Measurements from ENCODE around the gene C16orf92.
A peak's percentile ranks its signal among the peaks of the same experiment; 100 is the strongest.

Gene C16orf92

GRCh38 chr16:30046588-30046987 lies 23.6 kb downstream of the C16orf92 start:
- TF ChIP-seq CTCF (IDR thresholded peaks at IDR 0.05; ENCODE audit: low read depth, low read length): no peak
- DNase-seq: no peak
- no peaks in the 10 kb centered on the region for H3K27me3 ChIP-seq (ENCODE audit: insufficient read depth, low read depth, severe bottlenecking)
- H3K27ac ChIP-seq: no peak overlapping the region
- no peaks in the 10 kb centered on the region for H3K9me3 ChIP-seq (ENCODE audit: severe bottlenecking)
- H3K36me3 ChIP-seq: no peaks in the 10 kb centered on the region
- no peak overlapping the region for H3K4me3 ChIP-seq (ENCODE audit: low read depth, low read length)

- no peak for DNase-seq
- Histone ChIP-seq H3K27ac (peak overlapping the region; percentile 8; the same call in 1 of the 2 replicates), H3K9me3 (ENCODE audit: severe bottlenecking) (no peaks in the 10 kb centered on the region), H3K4me3 (ENCODE audit: low read depth, low read length) (no peak overlapping the region), H3K36me3 (no peaks in the 10 kb centered on the region), H3K27me3 (ENCODE audit: insufficient read depth, low read depth, severe bottlenecking) (no peaks in the 10 kb centered on the region)
- TF ChIP-seq CTCF (IDR thresholded peaks at IDR 0.05; ENCODE audit: low read depth, low read length): no peak
Observed at GRCh38 chr16:30049871-30050270, 26.9 kb downstream of the C16orf92 start.

- DNase-seq: no peak
- Histone ChIP-seq H3K36me3 (peaks cover 12% of the 10 kb centered on the region), H3K27me3 (ENCODE audit: insufficient read depth, low read depth, severe bottlenecking) (no peaks in the 10 kb centered on the region), H3K4me3 (ENCODE audit: low read depth, low read length) (no peak overlapping the region), H3K9me3 (ENCODE audit: severe bottlenecking) (no peaks in the 10 kb centered on the region), H3K27ac (no peak overlapping the region)
- no peak for TF ChIP-seq CTCF (IDR thresholded peaks at IDR 0.05; ENCODE audit: low read depth, low read length)
Observed at GRCh38 chr16:30051518-30051917, 28.5 kb downstream of the C16orf92 start.

- Histone ChIP-seq H3K27ac (peak overlapping the region; percentile 87), H3K27me3 (ENCODE audit: insufficient read depth, low read depth, severe bottlenecking) (no peaks in the 10 kb centered on the region), H3K36me3 (peaks cover 20% of the 10 kb centered on the region), H3K9me3 (ENCODE audit: severe bottlenecking) (no peaks in the 10 kb centered on the region), H3K4me3 (ENCODE audit: low read depth, low read length) (peak overlapping the region; percentile 87)
- DNase-seq: peak; percentile 96
- no peak for TF ChIP-seq CTCF (IDR thresholded peaks at IDR 0.05; ENCODE audit: low read depth, low read length)
Observed at GRCh38 chr16:30052671-30053372, 29.8 kb downstream of the C16orf92 start.

GRCh38 chr16:30053376-30054015 lies 30.5 kb downstream of the C16orf92 start:
- no peaks in the 10 kb centered on the region for H3K27me3 ChIP-seq (ENCODE audit: insufficient read depth, low read depth, severe bottlenecking)
- H3K27ac ChIP-seq: peak overlapping the region; percentile 87
- peaks cover 20% of the 10 kb centered on the region for H3K36me3 ChIP-seq
- DNase-seq: no peak
- peak overlapping the region; percentile 87 for H3K4me3 ChIP-seq (ENCODE audit: low read depth, low read length)
- no peaks in the 10 kb centered on the region for H3K9me3 ChIP-seq (ENCODE audit: severe bottlenecking)
- TF ChIP-seq CTCF (IDR thresholded peaks at IDR 0.05; ENCODE audit: low read depth, low read length): no peak
